ENCODE data around the gene IL4I1. TPM values are rescaled to one million over a fixed set of nuclear protein-coding genes. Genes with fewer than 3 reads are reported as not detected.
A peak's percentile ranks its signal among the peaks of the same experiment; 100 is the strongest.

The IL4I1 gene
- total RNA-seq, 3 donors from 2014 or later = 1.2 to 1.7 (median 1.6) TPM

DNA sequence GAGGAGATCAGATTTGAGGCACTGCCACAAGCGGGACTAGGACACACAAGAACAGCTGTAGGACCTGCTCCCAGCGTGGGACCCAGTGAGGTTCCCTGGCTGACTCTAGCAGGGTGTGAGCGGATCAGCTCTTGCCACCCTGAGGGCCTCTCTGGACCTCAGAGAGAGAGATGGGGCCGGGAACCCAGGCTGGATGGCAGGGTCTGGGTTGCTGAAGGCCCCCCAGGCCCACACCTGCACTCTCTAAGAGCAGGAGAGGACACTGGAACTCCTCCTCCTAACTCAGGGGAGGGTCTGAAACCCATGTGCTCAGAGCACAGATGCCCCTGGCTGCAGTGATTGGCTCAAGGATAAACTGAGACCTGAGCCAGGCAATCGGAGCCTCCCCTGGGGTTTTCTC, 13.5 kb upstream of the IL4I1 start:
- DNase-seq (no peak), ATAC-seq (no peak)
- Histone ChIP-seq H3K4me3 (no peak overlapping the region), H3K4me1 (ENCODE audit: low read depth) (no peaks in the 10 kb centered on the region), H3K36me3 (ENCODE audit: low read depth) (no peaks in the 10 kb centered on the region), H3K9me3 (no peaks in the 10 kb centered on the region)
- intact Hi-C loops (cut with DNase I, micrococcal nuclease) = no loop called here
- TF ChIP-seq, protein P1, sequence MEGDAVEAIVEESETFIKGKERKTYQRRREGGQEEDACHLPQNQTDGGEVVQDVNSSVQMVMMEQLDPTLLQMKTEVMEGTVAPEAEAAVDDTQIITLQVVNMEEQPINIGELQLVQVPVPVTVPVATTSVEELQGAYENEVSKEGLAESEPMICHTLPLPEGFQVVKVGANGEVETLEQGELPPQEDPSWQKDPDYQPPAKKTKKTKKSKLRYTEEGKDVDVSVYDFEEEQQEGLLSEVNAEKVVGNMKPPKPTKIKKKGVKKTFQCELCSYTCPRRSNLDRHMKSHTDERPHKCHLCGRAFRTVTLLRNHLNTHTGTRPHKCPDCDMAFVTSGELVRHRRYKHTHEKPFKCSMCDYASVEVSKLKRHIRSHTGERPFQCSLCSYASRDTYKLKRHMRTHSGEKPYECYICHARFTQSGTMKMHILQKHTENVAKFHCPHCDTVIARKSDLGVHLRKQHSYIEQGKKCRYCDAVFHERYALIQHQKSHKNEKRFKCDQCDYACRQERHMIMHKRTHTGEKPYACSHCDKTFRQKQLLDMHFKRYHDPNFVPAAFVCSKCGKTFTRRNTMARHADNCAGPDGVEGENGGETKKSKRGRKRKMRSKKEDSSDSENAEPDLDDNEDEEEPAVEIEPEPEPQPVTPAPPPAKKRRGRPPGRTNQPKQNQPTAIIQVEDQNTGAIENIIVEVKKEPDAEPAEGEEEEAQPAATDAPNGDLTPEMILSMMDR (IDR thresholded peaks at IDR 0.05) = no peak

DNA sequence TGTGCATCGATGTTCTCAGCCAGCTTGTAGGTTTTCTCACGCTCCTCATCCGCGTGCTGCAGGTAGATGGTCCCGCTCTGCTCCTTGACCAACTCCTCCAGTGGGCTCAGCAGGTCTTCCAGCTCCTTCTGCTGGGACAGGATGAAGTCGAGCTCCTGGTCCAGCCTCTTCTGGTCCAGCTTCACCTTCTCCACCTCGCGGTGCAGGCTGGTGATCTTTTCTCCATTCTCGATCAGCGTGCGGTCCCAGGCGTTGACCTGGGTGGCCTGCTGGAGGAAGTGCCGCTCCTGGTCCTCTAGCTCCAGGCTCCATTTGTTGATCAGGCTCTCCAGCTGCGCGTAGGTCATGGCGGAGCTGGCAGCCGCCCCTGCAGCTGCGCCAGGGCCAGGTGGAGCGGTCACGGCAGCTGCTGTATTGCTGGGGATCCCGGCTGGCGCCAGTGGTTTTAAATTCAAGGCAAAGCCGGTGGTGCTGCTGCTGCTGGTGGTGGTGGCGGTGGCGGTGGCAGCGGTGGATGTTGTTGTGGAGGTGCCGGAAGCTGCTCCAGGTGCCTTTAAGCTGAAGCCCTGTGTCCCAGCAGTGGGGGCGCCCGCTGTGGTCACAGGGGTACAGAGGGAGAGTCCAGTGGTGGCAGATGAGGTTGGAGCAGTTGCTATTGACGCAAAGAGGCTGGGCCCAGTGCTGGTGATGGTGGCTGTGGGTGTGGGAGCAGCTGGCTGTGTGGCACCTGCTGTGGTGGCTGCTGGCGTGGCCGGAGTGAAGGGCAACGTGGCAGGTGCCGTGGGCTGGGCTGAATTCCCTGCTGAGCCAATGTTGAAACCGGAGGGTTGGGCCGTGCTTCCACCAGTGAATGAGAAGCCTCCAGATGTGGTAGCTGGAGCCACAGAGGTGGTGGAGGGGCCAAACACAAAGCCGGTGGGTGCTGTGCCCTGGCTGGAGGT, 12.1 kb upstream of the IL4I1 start:
- Histone ChIP-seq H3K4me1 (ENCODE audit: low read depth) (no peaks in the 10 kb centered on the region), H3K4me3 (no peak overlapping the region), H3K36me3 (ENCODE audit: low read depth) (no peaks in the 10 kb centered on the region), H3K9me3 (no peaks in the 10 kb centered on the region)
- intact Hi-C loops (cut with DNase I, micrococcal nuclease) = no loop called here
- no peak for DNase-seq
- ATAC-seq = no peak
- TF ChIP-seq, protein P1 (IDR thresholded peaks at IDR 0.05) = no peak

DNA sequence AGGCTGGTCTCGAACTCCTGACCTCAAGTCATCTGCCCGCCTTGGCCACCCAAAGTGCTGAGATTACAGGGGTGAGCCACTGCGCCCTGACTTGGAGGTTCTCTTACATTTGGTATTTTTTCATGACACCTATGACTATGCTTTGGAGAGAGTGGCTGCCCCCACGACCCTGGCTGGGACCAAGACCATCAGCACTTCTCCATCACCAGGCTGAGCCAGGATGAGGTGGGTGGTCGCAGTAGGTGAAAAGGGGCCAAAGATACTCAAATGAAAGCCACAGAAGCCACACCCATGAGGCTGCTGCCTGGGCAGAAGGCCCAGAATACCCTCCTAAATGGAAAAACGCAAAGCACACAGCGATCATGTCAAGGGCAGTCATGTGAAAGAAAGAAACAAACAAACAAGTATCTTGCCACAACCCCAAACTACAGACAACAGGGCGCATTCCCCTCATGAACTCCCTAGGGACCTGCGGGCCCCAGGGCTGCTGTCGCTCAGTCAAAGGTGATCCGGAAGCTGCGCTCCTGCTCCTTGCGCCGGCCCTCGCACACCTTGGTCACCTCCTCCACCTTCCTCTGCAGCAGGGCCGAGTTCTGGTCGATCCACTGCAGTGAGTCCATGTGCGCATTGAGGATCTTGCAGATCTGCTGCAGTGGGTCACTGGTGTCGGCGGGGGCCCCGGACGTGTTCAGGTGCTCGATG, 11.2 kb upstream of the IL4I1 start:
- Histone ChIP-seq H3K4me1 (ENCODE audit: low read depth) (no peaks in the 10 kb centered on the region), H3K4me3 (no peak overlapping the region), H3K36me3 (ENCODE audit: low read depth) (no peaks in the 10 kb centered on the region), H3K9me3 (no peaks in the 10 kb centered on the region)
- ATAC-seq = peak; percentile 23
- DNase-seq = no peak
- TF ChIP-seq, protein P1 (IDR thresholded peaks at IDR 0.05) = no peak
- intact Hi-C loops (cut with DNase I, micrococcal nuclease) = no loop called here

DNA sequence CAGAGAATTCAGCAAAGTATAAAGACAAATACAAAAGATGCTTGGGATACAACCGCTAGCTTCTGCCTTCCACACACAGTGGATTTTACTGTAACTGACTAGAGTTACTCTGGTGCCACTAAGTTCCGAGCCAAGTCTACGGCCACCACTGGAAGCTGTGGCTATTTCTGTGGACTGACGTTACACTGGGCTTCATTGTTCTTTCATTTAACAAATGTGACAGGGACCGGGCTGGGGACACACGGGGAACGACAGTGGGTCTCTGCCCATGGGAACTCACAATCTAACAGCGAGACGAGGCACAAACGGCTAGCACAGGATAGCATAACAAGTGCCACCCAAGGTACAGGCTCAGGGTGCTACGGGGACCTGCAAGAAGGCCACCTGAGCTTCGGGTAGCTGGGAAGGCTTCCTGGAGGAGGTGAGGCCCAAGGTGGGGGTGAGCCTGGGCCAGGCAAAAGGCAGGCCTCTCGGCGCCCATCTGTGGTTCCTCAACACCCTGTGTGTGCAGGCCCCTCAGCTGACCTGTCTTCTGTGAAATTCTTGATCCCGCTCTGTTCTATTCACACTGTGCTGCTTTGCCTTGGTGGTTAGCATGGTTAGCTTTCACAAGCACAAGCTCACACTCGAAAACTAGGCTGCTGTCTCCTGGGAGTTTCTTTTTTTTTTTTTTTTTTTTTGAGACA, 10.3 kb upstream of the IL4I1 start:
- Histone ChIP-seq H3K9me3 (no peaks in the 10 kb centered on the region), H3K4me3 (no peak overlapping the region), H3K4me1 (ENCODE audit: low read depth) (no peaks in the 10 kb centered on the region), H3K36me3 (ENCODE audit: low read depth) (no peaks in the 10 kb centered on the region)
- intact Hi-C loops (cut with DNase I, micrococcal nuclease) = no loop called here
- DNase-seq (no peak), ATAC-seq (no peak)
- TF ChIP-seq, protein P1 (IDR thresholded peaks at IDR 0.05) = no peak

DNA sequence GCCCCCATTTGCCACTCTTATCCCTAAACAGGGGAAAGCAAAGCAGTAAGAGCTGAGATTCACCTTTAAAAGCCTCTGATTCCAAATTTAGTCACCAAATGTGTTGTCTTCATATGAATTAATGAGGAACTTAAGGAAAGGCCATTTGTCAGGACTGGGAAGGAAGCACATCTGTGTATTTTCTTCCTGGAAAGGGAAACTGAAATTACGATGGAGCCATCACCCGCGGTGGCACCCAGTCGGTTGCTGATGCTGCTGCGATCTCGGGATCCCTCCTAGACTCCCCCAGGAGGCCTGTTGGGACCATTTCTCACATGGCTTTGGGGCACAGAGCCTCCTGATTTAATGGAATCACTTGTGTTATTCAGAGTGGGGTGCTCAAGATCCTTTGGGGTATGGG, 7.4 kb upstream of the IL4I1 start:
- Histone ChIP-seq H3K4me1 (ENCODE audit: low read depth) (no peaks in the 10 kb centered on the region), H3K9me3 (no peaks in the 10 kb centered on the region), H3K4me3 (no peak overlapping the region), H3K36me3 (ENCODE audit: low read depth) (no peaks in the 10 kb centered on the region)
- TF ChIP-seq, protein P1 (IDR thresholded peaks at IDR 0.05) = no peak
- intact Hi-C loops (cut with DNase I, micrococcal nuclease) = no loop called here
- DNase-seq (no peak), ATAC-seq (no peak)
